HEK293 (cell line): Measurements from ENCODE around the gene KRT78.

ENCODE experiments used
- CTCF ChIA-PET: fragments of 350-600 bp; formaldehyde crosslinking; extraction: SDS; loops from one replicate; lab custom pipeline; 2021; ENCODE audit warnings: antibody characterized with exemption; lab: Yijun Ruan, JAX
- POLR2A ChIA-PET: fragments of 300-600 bp; formaldehyde crosslinking; extraction: SDS; loops from one replicate; lab custom pipeline; 2020; ENCODE audit warnings: antibody characterized with exemption, inconsistent platforms; lab: Yijun Ruan, JAX
- H3K27ac ChIP-seq: fragments of 200-500 bp; sonication (Bioruptor generic); 2 replicates; pipeline ENCODE4 v1.5.1; 2014; ENCODE audit warnings: low read depth, low read length, control low read depth, inconsistent platforms; ENCODE audit errors: extremely low read depth
- H3K36me3 ChIP-seq, 2 experiments: fragments of 200-500 bp in 1 of 2; sonication (Bioruptor generic) in 1 of 2; 1 replicate in 1 of 2; 2 replicates in 1 of 2; pipeline ENCODE4 v1.5.1; 2014 to 2017; ENCODE audit warnings: inconsistent platforms in 2 of 2, low read length in 2 of 2; ENCODE audit not compliant: control insufficient read depth in 2 of 2, insufficient read depth in 1 of 2
- H3K4me1 ChIP-seq: fragments of 200-500 bp; sonication (Bioruptor generic); 2 replicates; pipeline ENCODE4 v1.5.1; 2014; ENCODE audit warnings: mild to moderate bottlenecking, low read length, inconsistent platforms; ENCODE audit not compliant: control insufficient read depth, insufficient read depth
- H3K4me3 ChIP-seq: 2 replicates; pipeline ENCODE4 v1.5.1; 2011; ENCODE audit warnings: low read depth, mild to moderate bottlenecking, control low read depth, low read length, moderate library complexity
- H3K9me3 ChIP-seq: fragments of 200-500 bp; sonication (Bioruptor generic); 2 replicates; pipeline ENCODE4 v1.5.1; 2014; ENCODE audit warnings: low read depth, low read length, inconsistent platforms; ENCODE audit not compliant: control insufficient read depth, insufficient read depth
- AEBP2 ChIP-seq: fragments of 450-650 bp; formaldehyde crosslinking; IDR thresholded peaks from 2 replicates; pipeline ENCODE4 v1.5.1; 2016; ENCODE audit warnings: missing biosample characterization, missing genetic modification characterization, borderline replicate concordance
- HOXA7 ChIP-seq: sonication (generic); formaldehyde crosslinking; IDR thresholded peaks from 2 replicates; pipeline ENCODE4 v1.8.1; 2022; ENCODE audit warnings: missing genetic modification reagents, borderline replicate concordance
- KLF8 ChIP-seq: fragments of 450-650 bp; formaldehyde crosslinking; IDR thresholded peaks from 2 replicates; pipeline ENCODE4 v1.5.1; 2016; ENCODE audit warnings: missing biosample characterization, missing genetic modification characterization
- PBX3 ChIP-seq: sonication (generic); formaldehyde crosslinking; IDR thresholded peaks from 2 replicates; pipeline ENCODE4 v1.8.1; 2022; ENCODE audit warnings: mild to moderate bottlenecking, moderate library complexity, missing genetic modification reagents
- PRDM10 ChIP-seq: fragments of 450-650 bp; formaldehyde crosslinking; IDR thresholded peaks from 2 replicates; pipeline ENCODE4 v1.5.1; 2016; ENCODE audit warnings: missing biosample characterization, missing genetic modification characterization
- TCF7L2 ChIP-seq: IDR thresholded peaks from 2 replicates; pipeline ENCODE4 v1.6.1; 2011; ENCODE audit warnings: low read depth, mild to moderate bottlenecking, inconsistent platforms, low read length, moderate library complexity, borderline replicate concordance
- TRIM28 ChIP-seq: IDR thresholded peaks from 2 replicates; pipeline ENCODE4 v1.6.1; 2011; ENCODE audit warnings: low read length, control low read depth, borderline replicate concordance
- YY2 ChIP-seq: fragments of 450-650 bp; formaldehyde crosslinking; IDR thresholded peaks from 2 replicates; pipeline ENCODE4 v1.5.1; 2016; ENCODE audit warnings: missing biosample characterization, missing genetic modification characterization
- ZBTB26 ChIP-seq: fragments of 450-650 bp; formaldehyde crosslinking; optimal IDR thresholded peaks from 2 replicates; pipeline ENCODE3; 2016; ENCODE audit warnings: missing biosample characterization, mild to moderate bottlenecking, missing genetic modification characterization
- ZNF157 ChIP-seq: fragments of 450-650 bp; formaldehyde crosslinking; IDR thresholded peaks from 2 replicates; pipeline ENCODE4 v1.5.1; 2016; ENCODE audit warnings: missing biosample characterization, missing genetic modification characterization
- ZNF239 ChIP-seq: fragments of 450-650 bp; formaldehyde crosslinking; IDR thresholded peaks from 2 replicates; pipeline ENCODE4 v1.5.1; 2016; ENCODE audit warnings: missing biosample characterization, missing genetic modification characterization
- ZNF350 ChIP-seq: fragments of 450-650 bp; formaldehyde crosslinking; IDR thresholded peaks from 2 replicates; pipeline ENCODE4 v1.5.0; 2017; ENCODE audit warnings: missing biosample characterization, mild to moderate bottlenecking, missing genetic modification characterization
- ZNF398 ChIP-seq: fragments of 450-650 bp; formaldehyde crosslinking; IDR thresholded peaks from 2 replicates; pipeline ENCODE4 v1.5.1; 2017; ENCODE audit warnings: missing biosample characterization, missing genetic modification characterization
- ZNF48 ChIP-seq: fragments of 450-650 bp; formaldehyde crosslinking; IDR thresholded peaks from 2 replicates; pipeline ENCODE4 v1.5.1; 2016; ENCODE audit warnings: missing biosample characterization, missing genetic modification characterization
- ZNF501 ChIP-seq: fragments of 450-650 bp; formaldehyde crosslinking; IDR thresholded peaks from 2 replicates; pipeline ENCODE4 v1.5.1; 2016; ENCODE audit warnings: missing biosample characterization, missing genetic modification characterization
- ZNF596 ChIP-seq: fragments of 450-650 bp; IDR thresholded peaks from 2 replicates; pipeline ENCODE4 v1.5.0; 2018; ENCODE audit warnings: missing biosample characterization, mild to moderate bottlenecking, missing genetic modification characterization, moderate library complexity
- ZNF621 ChIP-seq: fragments of 450-650 bp; formaldehyde crosslinking; IDR thresholded peaks from 2 replicates; pipeline ENCODE4 v1.5.1; 2017; ENCODE audit warnings: missing biosample characterization, missing genetic modification characterization
- ZNF777 ChIP-seq: fragments of 450-650 bp; formaldehyde crosslinking; IDR thresholded peaks from 2 replicates; pipeline ENCODE4 v1.5.1; 2017; ENCODE audit warnings: missing biosample characterization, missing genetic modification characterization, borderline replicate concordance
- ZNF843 ChIP-seq: fragments of 450-650 bp; formaldehyde crosslinking; IDR thresholded peaks from 2 replicates; pipeline ENCODE4 v1.5.1; 2016; ENCODE audit warnings: missing biosample characterization, missing genetic modification characterization

The KRT78 gene

GRCh38 chr12:52817003-52817698 is 31.6 kb downstream of the KRT78 start (continued):
- TF ChIP-seq PRDM10 (tag by site-specific recombination) (no peak), HOXA7 (CRISPR knock-in tag) (no peak), ZNF350 (tag by site-specific recombination) (no peak), ZNF621 (tag by site-specific recombination) (no peak)

- POLR2A ChIA-PET = no interaction called here
- H3K27ac ChIP-seq = no peak overlapping the region
- TF ChIP-seq TCF7L2 (no peak), ZNF777 (tag by site-specific recombination) (no peak), YY2 (tag by site-specific recombination) (no peak), ZNF239 (tag by site-specific recombination) (no peak), TRIM28 (no peak), ZNF596 (tag by site-specific recombination) (no peak), ZNF48 (no peak), KLF8 (tag by site-specific recombination) (no peak), AEBP2 (tag by site-specific recombination) (no peak), ZNF501 (tag by site-specific recombination) (no peak), ZNF843 (tag by site-specific recombination) (no peak), ZNF398 (tag by site-specific recombination) (no peak), ZNF157 (no peak), ZBTB26 (no peak), PBX3 (no peak)
- H3K9me3 ChIP-seq = no peaks in the 10 kb centered on the region
- CTCF ChIA-PET = interaction anchor here (0.6 to 2.4 kb wide), 3 partner anchors 36 to 659 kb away, joined by 3 to 7 read pairs (median 3); no protein-coding TSS in a partner anchor
- H3K4me1 ChIP-seq = no peaks in the 10 kb centered on the region
- H3K4me3 ChIP-seq = no peak overlapping the region
- H3K36me3 ChIP-seq = no peaks in the 10 kb centered on the region
These were observed 32.9 kb downstream of the KRT78 start for GRCh38 chr12:52815676-52816588.
